Osteoblast (primary cell): ENCODE results near the gene CLPTM1L. TPM values are rescaled to one million over a fixed set of nuclear protein-coding genes. Genes with fewer than 3 reads are reported as not detected.

Experiments used
- DNase-seq: peaks from one replicate; pipeline ENCODE4 v3.0.0; 2011; ENCODE audit warnings: low spot score, mixed read lengths; ENCODE audit not compliant: insufficient read length; ENCODE audit errors: missing footprints
- H2AFZ ChIP-seq: 2 replicates; pipeline ENCODE4 v1.6.0; 2011; ENCODE audit warnings: mild to moderate bottlenecking, low read length
- H3K27ac ChIP-seq: 2 replicates; pipeline ENCODE4 v1.5.1; 2011; ENCODE audit warnings: mild to moderate bottlenecking, low read depth, low read length, moderate library complexity
- H3K27me3 ChIP-seq: 2 replicates; pipeline ENCODE4 v1.6.0; 2012; ENCODE audit warnings: mild to moderate bottlenecking, control low read depth, inconsistent platforms, low read length, moderate library complexity; ENCODE audit not compliant: insufficient read depth
- H3K36me3 ChIP-seq: 2 replicates; pipeline ENCODE4 v1.5.1; 2011; ENCODE audit warnings: mild to moderate bottlenecking, low read length, control low read depth, moderate library complexity; ENCODE audit not compliant: insufficient read depth
- H3K4me1 ChIP-seq: 2 replicates; pipeline ENCODE4 v1.5.1; 2011; ENCODE audit warnings: mild to moderate bottlenecking, low read length, control low read depth, moderate library complexity; ENCODE audit not compliant: insufficient read depth
- H3K4me2 ChIP-seq: 2 replicates; pipeline ENCODE4 v1.6.0; 2011; ENCODE audit warnings: mild to moderate bottlenecking, low read length; ENCODE audit not compliant: insufficient read depth
- H3K4me3 ChIP-seq: fragments of 200-600 bp; sonication (generic); 3 replicates; pipeline ENCODE4 v1.5.1; 2012; ENCODE audit warnings: mild to moderate bottlenecking, low read length, inconsistent platforms; ENCODE audit not compliant: insufficient read depth
- H3K79me2 ChIP-seq: 2 replicates; pipeline ENCODE4 v1.6.0; 2012; ENCODE audit warnings: mild to moderate bottlenecking, low read length, control low read depth, inconsistent platforms; ENCODE audit not compliant: insufficient read depth
- H3K9me3 ChIP-seq: 2 replicates; pipeline ENCODE4 v1.5.1; 2011; ENCODE audit warnings: low read depth, low read length, control low read depth
- H4K20me1 ChIP-seq: 2 replicates; pipeline ENCODE4 v1.6.0; 2012; ENCODE audit warnings: mild to moderate bottlenecking, low read length, control low read depth; ENCODE audit not compliant: insufficient read depth
- CTCF ChIP-seq: IDR thresholded peaks from 2 replicates; pipeline ENCODE4 v1.5.1; 2011; ENCODE audit warnings: mild to moderate bottlenecking, low read depth, low read length, moderate library complexity; ENCODE audit errors: extremely low read depth
- total RNA-seq: library from RNA; depleted of rRNA; stranded (reverse); fragments of >200 nt; gene quantifications from 2 replicates; pipeline ENCODE4 v1.2.3, GENCODE V29; 2012

Gene CLPTM1L
- total RNA-seq, 1 donor: 139 TPM

- no peak overlapping the region for H3K4me3 ChIP-seq
- DNase-seq: peak; percentile 69
- no peaks in the 10 kb centered on the region for H4K20me1 ChIP-seq
- H3K4me2 ChIP-seq: no peak overlapping the region
- H3K79me2 ChIP-seq: no peaks in the 10 kb centered on the region
- H3K27ac ChIP-seq: no peak overlapping the region
- no peak for TF ChIP-seq CTCF
- H3K4me1 ChIP-seq: no peaks in the 10 kb centered on the region
- H3K36me3 ChIP-seq: peaks cover 50% of the 10 kb centered on the region
- no peak overlapping the region for H2AFZ ChIP-seq
- H3K27me3 ChIP-seq: no peaks in the 10 kb centered on the region
- no peaks in the 10 kb centered on the region for H3K9me3 ChIP-seq
Measured at GRCh38 chr5:1325870-1326531, 18.9 kb downstream of the CLPTM1L start.

GRCh38 chr5:1325191-1325741 is 19.6 kb downstream of the CLPTM1L start:
- no peaks in the 10 kb centered on the region for H3K4me1 ChIP-seq
- no peak overlapping the region for H3K27ac ChIP-seq
- H3K36me3 ChIP-seq: peaks cover 47% of the 10 kb centered on the region
- H4K20me1 ChIP-seq: no peaks in the 10 kb centered on the region
- no peak overlapping the region for H2AFZ ChIP-seq
- TF ChIP-seq CTCF: no peak
- H3K4me3 ChIP-seq: no peak overlapping the region
- H3K4me2 ChIP-seq: no peak overlapping the region
- H3K79me2 ChIP-seq: no peaks in the 10 kb centered on the region
- H3K9me3 ChIP-seq: no peaks in the 10 kb centered on the region
- peak; percentile 74 for DNase-seq
- no peaks in the 10 kb centered on the region for H3K27me3 ChIP-seq

- H3K9me3 ChIP-seq: no peaks in the 10 kb centered on the region
- H3K4me1 ChIP-seq: no peaks in the 10 kb centered on the region
- H3K4me2 ChIP-seq: no peak overlapping the region
- H3K36me3 ChIP-seq: peaks cover 46% of the 10 kb centered on the region
- H3K27me3 ChIP-seq: no peaks in the 10 kb centered on the region
- TF ChIP-seq CTCF: no peak
- DNase-seq: peak; percentile 30
- H4K20me1 ChIP-seq: no peaks in the 10 kb centered on the region
- H3K79me2 ChIP-seq: no peaks in the 10 kb centered on the region
- H3K4me3 ChIP-seq: no peak overlapping the region
- no peak overlapping the region for H3K27ac ChIP-seq
- H2AFZ ChIP-seq: no peak overlapping the region
Measured at GRCh38 chr5:1324719-1325190, 20.1 kb downstream of the CLPTM1L start.

GRCh38 chr5:1324301-1324700 is 20.6 kb downstream of the CLPTM1L start:
- Histone ChIP-seq H3K36me3 (peaks cover 46% of the 10 kb centered on the region), H3K27me3 (no peaks in the 10 kb centered on the region), H3K4me3 (no peak overlapping the region), H4K20me1 (no peaks in the 10 kb centered on the region), H2AFZ (no peak overlapping the region), H3K4me1 (no peaks in the 10 kb centered on the region), H3K27ac (no peak overlapping the region), H3K9me3 (no peaks in the 10 kb centered on the region), H3K4me2 (no peak overlapping the region), H3K79me2 (no peaks in the 10 kb centered on the region)
- DNase-seq: peak; percentile 27
- no peak for TF ChIP-seq CTCF
